B cell (primary cell): ENCODE data around the gene ANKRD52. TPM values are rescaled to one million over a fixed set of nuclear protein-coding genes. Genes with fewer than 3 reads are reported as not detected.

Source experiments
- ATAC-seq: fragments of 200-7000 bp; cut with Tn5 transposase; one replicate; pipeline ENCODE4 v1.10.0; 2021; ENCODE audit warnings: low read depth, mild to moderate bottlenecking, moderate number of reproducible peaks, moderate library complexity
- CTCF ChIA-PET: fragments of 350-600 bp; sonication (Branson Sonifier 250); formaldehyde crosslinking; loops from one replicate; lab custom pipeline; 2021; ENCODE audit warnings: antibody characterized with exemption, inconsistent platforms; lab: Charles Lee
- POLR2A ChIA-PET: fragments of 350-600 bp; sonication (Branson Sonifier 250); formaldehyde crosslinking; loops from one replicate; lab custom pipeline; 2021; ENCODE audit warnings: antibody characterized with exemption; lab: Charles Lee
- DNase-seq: peaks from one replicate; pipeline ENCODE4 v3.0.0; 2013
- H2AFZ ChIP-seq: 2 replicates; pipeline ENCODE4 v1.6.1; 2012; ENCODE audit warnings: mild to moderate bottlenecking, low read depth, low read length; ENCODE audit not compliant: insufficient read depth, poor library complexity, severe bottlenecking
- H3K27ac ChIP-seq, 2 donors: 1 replicate in 1 of 2; 2 replicates in 1 of 2; pipeline ENCODE4 v1.5.1; 2012 to 2013; ENCODE audit warnings: low read length in 2 of 2, mild to moderate bottlenecking in 2 of 2, moderate library complexity in 1 of 2
- H3K27me3 ChIP-seq, 4 experiments: fragments of 200-600 bp in 1 of 4; sonication (generic) in 1 of 4; replicated peaks in 1 of 4; 1 replicate in 2 of 4; 2 replicates in 2 of 4; pipeline versions ENCODE4 v1.6.1 to v1.7.0; 2013 to 2016; ENCODE audit warnings: low read length in 3 of 4, mild to moderate bottlenecking in 2 of 4, mixed read lengths in 1 of 4, moderate library complexity in 1 of 4; ENCODE audit not compliant: insufficient read depth in 4 of 4, control insufficient read depth in 3 of 4; ENCODE audit errors: control extremely low read depth in 1 of 4
- H3K36me3 ChIP-seq, 2 experiments: replicated peaks in 1 of 2; 1 replicate in 1 of 2; 2 replicates in 1 of 2; pipeline versions ENCODE4 v1.6.1 to v1.7.1; 2013; ENCODE audit warnings: low read length in 1 of 2; ENCODE audit not compliant: insufficient read depth in 2 of 2, control insufficient read depth in 1 of 2; ENCODE audit errors: control extremely low read depth in 1 of 2, extremely low read depth in 1 of 2
- H3K4me1 ChIP-seq, 2 donors: fragments of 200-600 bp in 1 of 2; sonication (generic) in 1 of 2; 1 replicate in 1 of 2; 2 replicates in 1 of 2; pipeline versions ENCODE4 v1.5.1 to v1.6.1; 2013 to 2017; ENCODE audit warnings: low read length in 2 of 2; ENCODE audit not compliant: control insufficient read depth in 2 of 2, insufficient read depth in 2 of 2
- H3K4me2 ChIP-seq: replicated peaks from 2 replicates; pipeline ENCODE3; 2012; ENCODE audit warnings: mild to moderate bottlenecking, low read depth, low read length; ENCODE audit not compliant: poor library complexity, severe bottlenecking
- H3K4me3 ChIP-seq, 5 experiments: fragments of 200-600 bp in 1 of 5; sonication (generic) in 1 of 5; 1 replicate in 3 of 5; 2 replicates in 2 of 5; pipeline versions ENCODE4 v1.5.1 to v1.7.0; 2011 to 2016; ENCODE audit warnings: low read length in 4 of 5, mild to moderate bottlenecking in 4 of 5, low read depth in 2 of 5, control low read depth in 1 of 5, moderate library complexity in 1 of 5; ENCODE audit not compliant: insufficient read depth in 1 of 5; ENCODE audit errors: control extremely low read depth in 1 of 5, extremely low read depth in 1 of 5
- H3K79me2 ChIP-seq: fragments of 200-600 bp; sonication (generic); one replicate; pipeline ENCODE4 v1.6.0; 2016; ENCODE audit warnings: low read length; ENCODE audit not compliant: control insufficient read depth, insufficient read depth
- H3K9ac ChIP-seq: fragments of 200-600 bp; sonication (generic); 2 replicates; pipeline ENCODE4 v1.6.1; 2017; ENCODE audit warnings: mild to moderate bottlenecking, low read length, moderate library complexity
- H3K9me3 ChIP-seq, 3 donors: one replicate each; pipeline versions ENCODE4 v1.6.1 to v1.7.1; 2013; ENCODE audit warnings: low read length in 2 of 3; ENCODE audit not compliant: control insufficient read depth in 2 of 3, insufficient read depth in 1 of 3; ENCODE audit errors: control extremely low read depth in 1 of 3
- H4K20me1 ChIP-seq: 2 replicates; pipeline ENCODE4 v1.6.0; 2012; ENCODE audit warnings: mild to moderate bottlenecking, low read length; ENCODE audit not compliant: insufficient read depth, control insufficient read depth, poor library complexity, severe bottlenecking
- H3K27ac Mint-ChIP-seq: one replicate; pipeline ENCODE4 v1.8.0; 2021; ENCODE audit warnings: mixed read lengths
- H3K27me3 Mint-ChIP-seq: one replicate; pipeline ENCODE4 v1.8.0; 2021; ENCODE audit warnings: mixed read lengths
- H3K4me1 Mint-ChIP-seq: one replicate; pipeline ENCODE4 v1.8.0; 2021; ENCODE audit warnings: mixed read lengths
- H3K4me3 Mint-ChIP-seq: one replicate; pipeline ENCODE4 v1.8.0; 2021; ENCODE audit warnings: mixed read lengths
- H3K9me3 Mint-ChIP-seq: one replicate; pipeline ENCODE4 v1.8.0; 2022; ENCODE audit warnings: mixed read lengths; ENCODE audit not compliant: insufficient read depth
- CTCF ChIP-seq: fragments of 200-600 bp; IDR thresholded peaks from one replicate; pipeline ENCODE4 v1.8.0; 2022; ENCODE audit warnings: antibody characterized with exemption, mild to moderate bottlenecking
- EZH2 ChIP-seq: IDR thresholded peaks from 2 replicates; pipeline ENCODE4 v1.6.1; 2012; ENCODE audit warnings: borderline replicate concordance, low read depth, mild to moderate bottlenecking, moderate library complexity, low read length; ENCODE audit not compliant: insufficient read depth, poor library complexity, severe bottlenecking
- WGBS: methylation state at CpG from one replicate; pipeline ENCODE4 v1.1.5; 2013; ENCODE audit warnings: missing lambda C conversion rate; ENCODE audit not compliant: insufficient coverage; 5-methylcytosine and 5-hydroxymethylcytosine counted together
- intact Hi-C: fragments of 100-400 bp; cut with micrococcal nuclease; formaldehyde crosslinking; loops from one replicate; pipeline ENCODE4 v1.10.0; 2022
- polyA plus RNA-seq: library from polyadenylated mRNA; depleted of rRNA; stranded (reverse); fragments of >200 nt; gene quantifications from 2 replicates; pipeline ENCODE4 v1.2.3, GENCODE V29; 2012
- total RNA-seq, 2 donors: library from RNA; stranded (reverse); fragments of 120-200 nt in 1 of 2; gene quantifications; 1 replicate in 1 of 2; 2 replicates in 1 of 2; pipeline versions ENCODE4 v1.2.3 to v1.2.4, GENCODE V29; 2013 to 2022

The ANKRD52 gene
- total and polyA plus RNA-seq, 2 donors (not counting 1 experiment from before 2014, with no cell fraction given): 17.9 to 46.5 TPM

- DNase-seq (no peak), ATAC-seq (no peak)
- Mint-ChIP-seq H3K27me3 (no peaks in the 10 kb centered on the region), H3K4me3 (peak overlapping the region; percentile 83), H3K27ac (peak overlapping the region; percentile 32), H3K4me1 (peaks cover 18% of the 10 kb centered on the region), H3K9me3 (no peaks in the 10 kb centered on the region)
- Histone ChIP-seq H3K36me3 (peaks cover 2 to 48% of the 10 kb centered on the region in 2 experiments), H3K27me3 (no peaks in the 10 kb centered on the region), H3K9me3 (no peaks in the 10 kb centered on the region), H3K4me2 (peak overlapping the region; percentile 98), H3K9ac (peak overlapping the region; percentile 97), H4K20me1 (peaks cover 21% of the 10 kb centered on the region), H3K4me3 (no peak overlapping the region), H3K4me1 (peaks cover 16 to 21% of the 10 kb centered on the region in 2 donors), H3K27ac (no peak overlapping the region), H3K79me2 (peaks cover 36% of the 10 kb centered on the region), H2AFZ (no peak overlapping the region)
- intact Hi-C loops: loop anchor here (5.0 kb wide), 1 partner anchor 49 kb away; no protein-coding TSS in a partner anchor
- ChIA-PET POLR2A (interaction anchor here (0.6 kb wide), 1 partner anchor 317 kb away, joined by 7 read pairs; no protein-coding TSS in a partner anchor), CTCF (interaction anchor here (0.8 to 5.8 kb wide), 9 partner anchors 10 to 207 kb away, joined by 3 to 40 read pairs (median 5); partner anchors contain the start of genes RNF41 and SMARCC2)
- TF ChIP-seq CTCF: no peak
- TF ChIP-seq EZH2: no peak
- no CpG with 5 or more reads among the region's 4 CpGs for WGBS
Observed at GRCh38 chr12:56256326-56256960, 1.7 kb downstream of the ANKRD52 start.

- peaks cover 18% of the 10 kb centered on the region for H3K4me1 Mint-ChIP-seq
Observed at GRCh38 chr12:56255671-56256070, 2.5 kb downstream of the ANKRD52 start.

More at GRCh38 chr12:56255671-56256070, 2.5 kb downstream of the ANKRD52 start:
- intact Hi-C loops: loop anchor here (5.0 kb wide), 1 partner anchor 48 kb away; no protein-coding TSS in a partner anchor
- Histone ChIP-seq H3K9ac (no peak overlapping the region), H3K4me3 (no peak overlapping the region), H4K20me1 (peaks cover 21% of the 10 kb centered on the region), H3K27ac (no peak overlapping the region), H2AFZ (no peak overlapping the region), H3K4me2 (no peak overlapping the region), H3K36me3 (peaks cover 2 to 53% of the 10 kb centered on the region in 2 experiments), H3K9me3 (no peaks in the 10 kb centered on the region), H3K79me2 (peaks cover 36% of the 10 kb centered on the region), H3K27me3 (no peaks in the 10 kb centered on the region), H3K4me1 (peaks cover 16 to 21% of the 10 kb centered on the region in 2 donors)
- DNase-seq (no peak), ATAC-seq (no peak)
- TF ChIP-seq EZH2 (no peak), CTCF (no peak)
- H3K27ac Mint-ChIP-seq: no peak overlapping the region
- WGBS: 94% methylated on average over 6 of the region's 7 CpGs
- H3K9me3 Mint-ChIP-seq: no peaks in the 10 kb centered on the region
- no peaks in the 10 kb centered on the region for H3K27me3 Mint-ChIP-seq
- ChIA-PET CTCF (interaction anchor here (1.0 to 5.8 kb wide), 2 partner anchors 9 to 49 kb away, joined by 3 to 40 read pairs; no protein-coding TSS in a partner anchor), POLR2A (no interaction called here)
- H3K4me3 Mint-ChIP-seq: peak overlapping the region; percentile 1
